RPMI7951 (cell line): Measurements from ENCODE around the gene CAMK1. TPM values are rescaled to one million over a fixed set of nuclear protein-coding genes. Genes with fewer than 3 reads are reported as not detected.

Experiments
- DNase-seq: peaks from one replicate; pipeline ENCODE4 v3.0.0-alpha.2; 2012; ENCODE audit warnings: low read depth
- total RNA-seq: library from RNA; depleted of rRNA; stranded (reverse); fragments of >200 nt; shearing (Covaris generic); gene quantifications from 2 replicates; pipeline ENCODE4 v1.2.3, GENCODE V29; 2014; rRNA removed

The CAMK1 gene
- total RNA-seq, result 40.4 and 46.9 TPM in 2 replicates

GRCh38 chr3:9769426-9770275, at the start of gene CAMK1:
Gene CAMK1, minus strand, starts transcription at chr3:9769947. Its CDS starts 2,198 bp downstream, at chr3:9767749.
- peak; percentile 68 for DNase-seq

- no peak for DNase-seq
Observed at GRCh38 chr3:9818666-9819335, 49.1 kb upstream of the CAMK1 start.

GRCh38 chr3:9817436-9817835, 47.7 kb upstream of the CAMK1 start:
- no peak for DNase-seq

GRCh38 chr3:9815986-9816385, 46.2 kb upstream of the CAMK1 start:
- no peak for DNase-seq

GRCh38 chr3:9812870-9813483, 43.2 kb upstream of the CAMK1 start:
- no peak for DNase-seq

- no peak for DNase-seq
Observed at GRCh38 chr3:9810846-9811245, 41.1 kb upstream of the CAMK1 start.

- peak; percentile 16 for DNase-seq
Observed at GRCh38 chr3:9810433-9810770, 40.7 kb upstream of the CAMK1 start.

- peak; percentile 77 for DNase-seq
Observed at GRCh38 chr3:9809615-9810432, 40.1 kb upstream of the CAMK1 start, which contains the start of gene TTLL3. Gene TTLL3, plus strand, starts transcription at chr3:9810262. Its CDS starts 400 bp downstream, at chr3:9810662.

- DNase-seq, result no peak
Observed at GRCh38 chr3:9809239-9809614, 39.5 kb upstream of the CAMK1 start.

GRCh38 chr3:9808345-9809037, 38.7 kb upstream of the CAMK1 start:
- DNase-seq, result peak; percentile 44

- no peak for DNase-seq
Observed at GRCh38 chr3:9807981-9808344, 38.2 kb upstream of the CAMK1 start.

GRCh38 chr3:9806688-9807589, 37.2 kb upstream of the CAMK1 start:
- no peak for DNase-seq

- no peak for DNase-seq
Observed at GRCh38 chr3:9806137-9806536, 36.4 kb upstream of the CAMK1 start.

- no peak for DNase-seq
Observed at GRCh38 chr3:9804996-9805395, 35.2 kb upstream of the CAMK1 start.

- DNase-seq, result no peak
Observed at GRCh38 chr3:9803494-9803893, 33.7 kb upstream of the CAMK1 start.

GRCh38 chr3:9800529-9800928, 30.8 kb upstream of the CAMK1 start:
- no peak for DNase-seq

- DNase-seq, result no peak
Observed at GRCh38 chr3:9797196-9797945, 27.6 kb upstream of the CAMK1 start.

- DNase-seq, result no peak
Observed at GRCh38 chr3:9795207-9795606, 25.5 kb upstream of the CAMK1 start.

- DNase-seq, result no peak
Observed at GRCh38 chr3:9794400-9794799, 24.7 kb upstream of the CAMK1 start.
